ENCODE measurements around the gene AK3. TPM values are rescaled to one million over a fixed set of nuclear protein-coding genes. Genes with fewer than 3 reads are reported as not detected.

The AK3 gene
- total RNA-seq, 2 donors from 2014 or later = 51.5 to 59.8 TPM

DNA sequence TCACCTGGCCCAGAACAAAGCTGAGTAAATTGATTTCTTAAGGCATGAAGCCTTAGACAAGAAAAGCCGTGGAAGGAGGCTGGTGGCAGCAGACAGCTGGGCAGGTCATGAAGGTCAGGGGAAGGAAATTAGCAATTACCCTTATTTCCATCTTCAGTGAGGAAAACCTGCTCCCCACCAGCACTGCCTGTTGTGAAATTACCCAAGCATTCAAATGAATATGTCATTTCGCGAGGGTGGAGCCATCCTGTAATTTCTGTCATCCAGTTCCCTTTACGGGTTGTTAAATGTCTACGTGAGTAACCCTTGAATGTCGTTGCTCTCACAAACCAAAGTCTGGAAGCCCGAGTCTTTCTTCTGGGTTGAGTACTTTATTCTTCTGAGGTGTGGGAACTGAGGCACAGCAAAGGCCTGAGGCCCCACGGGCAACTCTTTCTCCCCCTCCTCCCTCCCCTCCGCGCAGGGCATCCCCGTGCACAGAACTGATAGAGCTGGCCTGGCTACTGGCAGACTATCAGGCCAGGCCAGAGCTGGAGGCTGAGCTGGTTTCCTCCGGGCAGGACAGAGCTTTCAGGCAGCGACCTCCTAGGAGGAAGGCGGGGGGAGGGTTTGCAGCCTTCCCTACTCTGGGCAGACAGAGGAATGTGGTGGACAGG lies 22.0 kb upstream of the AK3 start:
- Mint-ChIP-seq H3K36me3 (ENCODE audit: low read depth) (no peaks in the 10 kb centered on the region), H3K9me3 (no peaks in the 10 kb centered on the region), H3K4me3 (no peak overlapping the region), H3K4me1 (peaks cover 16% of the 10 kb centered on the region), H3K27ac (no peak overlapping the region), H3K27me3 (ENCODE audit: insufficient read depth) (peaks cover 11% of the 10 kb centered on the region)
- WGBS, 2 experiments (ENCODE audit: insufficient coverage in 1 of 2, insufficient read length in 1 of 2) = 44 to 51% methylated on average over 4 to 14 of the region's 14 CpGs
- H3K4me1 ChIP-seq (ENCODE audit: control insufficient read depth, insufficient read depth, low read length) = no peaks in the 10 kb centered on the region
- no peak overlapping the region for H3K27ac ChIP-seq (ENCODE audit: low read depth, low read length)
- H3K9me3 ChIP-seq (ENCODE audit: control insufficient read depth, low read length) = no peaks in the 10 kb centered on the region
- H3K36me3 ChIP-seq (ENCODE audit: control insufficient read depth, insufficient read depth, low read length) = no peaks in the 10 kb centered on the region
- no peaks in the 10 kb centered on the region for H3K27me3 ChIP-seq (ENCODE audit: control insufficient read depth, insufficient read depth, low read length, poor library complexity, severe bottlenecking)
- no peak overlapping the region for H3K9ac ChIP-seq (ENCODE audit: extremely low read depth, low read length, poor library complexity, severe bottlenecking)
- DNase-seq = peak; percentile 89
- TF ChIP-seq CTCF (conservative IDR thresholded peaks at IDR 0.05) = no peak
- H3K4me3 ChIP-seq (ENCODE audit: low read length) = no peak overlapping the region

GRCh38 chr9:4762108-4762885 lies 21.3 kb upstream of the AK3 start:
- H3K9me3 Mint-ChIP-seq = no peaks in the 10 kb centered on the region
- Histone ChIP-seq H3K4me3 (ENCODE audit: low read length) (no peak overlapping the region), H3K27ac (ENCODE audit: low read depth, low read length) (no peak overlapping the region), H3K4me1 (ENCODE audit: control insufficient read depth, insufficient read depth, low read length) (no peaks in the 10 kb centered on the region), H3K9me3 (ENCODE audit: control insufficient read depth, low read length) (no peaks in the 10 kb centered on the region), H3K36me3 (ENCODE audit: control insufficient read depth, insufficient read depth, low read length) (no peaks in the 10 kb centered on the region), H3K27me3 (ENCODE audit: control insufficient read depth, insufficient read depth, low read length, poor library complexity, severe bottlenecking) (no peaks in the 10 kb centered on the region), H3K9ac (ENCODE audit: extremely low read depth, low read length, poor library complexity, severe bottlenecking) (no peak overlapping the region)
- H3K4me1 Mint-ChIP-seq = peaks cover 23% of the 10 kb centered on the region
- TF ChIP-seq CTCF (conservative IDR thresholded peaks at IDR 0.05) = peak; percentile 92
- peaks cover 11% of the 10 kb centered on the region for H3K27me3 Mint-ChIP-seq (ENCODE audit: insufficient read depth)
- no peaks in the 10 kb centered on the region for H3K36me3 Mint-ChIP-seq (ENCODE audit: low read depth)
- H3K4me3 Mint-ChIP-seq = no peak overlapping the region
- 46 to 52% methylated on average over 7 to 22 of the region's 22 CpGs for WGBS, 2 experiments (ENCODE audit: insufficient coverage in 1 of 2, insufficient read length in 1 of 2)
- H3K27ac Mint-ChIP-seq = no peak overlapping the region
- DNase-seq = peak; percentile 92

DNA sequence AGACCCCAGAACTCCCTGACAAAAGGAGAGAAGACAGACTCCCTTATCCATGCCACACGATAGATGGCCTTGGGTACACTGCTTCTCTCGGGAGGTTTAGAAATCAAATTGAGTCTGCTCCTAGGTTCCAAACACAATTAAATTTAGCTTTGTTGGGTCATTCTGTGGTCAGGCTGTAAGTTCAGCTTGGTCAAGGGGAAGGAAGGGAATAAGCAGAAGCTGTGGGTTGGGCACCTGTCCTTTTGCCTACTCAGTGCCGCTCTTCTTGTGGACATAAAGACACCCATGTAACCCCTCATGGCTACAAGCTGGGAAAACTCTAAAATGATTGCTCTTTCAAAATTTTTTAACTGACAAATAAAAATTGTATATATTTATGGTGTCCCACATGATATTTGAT lies 19.1 kb upstream of the AK3 start:
- Mint-ChIP-seq H3K4me3 (no peak overlapping the region), H3K27me3 (ENCODE audit: insufficient read depth) (peaks cover 11% of the 10 kb centered on the region)

More for the DNA sequence above, 19.1 kb upstream of the AK3 start:
- H3K4me1 Mint-ChIP-seq = peaks cover 38% of the 10 kb centered on the region
- H3K9me3 Mint-ChIP-seq = no peaks in the 10 kb centered on the region
- Histone ChIP-seq H3K4me1 (ENCODE audit: control insufficient read depth, insufficient read depth, low read length) (no peaks in the 10 kb centered on the region), H3K36me3 (ENCODE audit: control insufficient read depth, insufficient read depth, low read length) (no peaks in the 10 kb centered on the region), H3K9me3 (ENCODE audit: control insufficient read depth, low read length) (no peaks in the 10 kb centered on the region), H3K4me3 (ENCODE audit: low read length) (no peak overlapping the region), H3K27ac (ENCODE audit: low read depth, low read length) (no peak overlapping the region), H3K27me3 (ENCODE audit: control insufficient read depth, insufficient read depth, low read length, poor library complexity, severe bottlenecking) (no peaks in the 10 kb centered on the region), H3K9ac (ENCODE audit: extremely low read depth, low read length, poor library complexity, severe bottlenecking) (no peak overlapping the region)
- no peak for DNase-seq
- 92% methylated on average over 3 of the region's 3 CpGs; no CpG with 5 or more reads in 1 of the 2 experiments for WGBS, 2 experiments (ENCODE audit: insufficient coverage in 1 of 2, insufficient read length in 1 of 2)
- H3K27ac Mint-ChIP-seq = no peak overlapping the region
- TF ChIP-seq CTCF (conservative IDR thresholded peaks at IDR 0.05) = no peak
- H3K36me3 Mint-ChIP-seq (ENCODE audit: low read depth) = no peaks in the 10 kb centered on the region
